Parathyroid adenoma (tissue), 2 donors: ENCODE results near the gene TPP2.

Source experiments
- H2AFZ ChIP-seq: fragments of 300-600 bp; sonication (generic); one replicate; pipeline ENCODE4 v1.7.0; 2017; ENCODE audit warnings: antibody characterized with exemption, mild to moderate bottlenecking
- H3K27ac ChIP-seq: fragments of 300-600 bp; sonication (generic); one replicate; pipeline ENCODE4 v1.7.0; 2017
- H3K27me3 ChIP-seq: fragments of 300-600 bp; sonication (generic); one replicate; pipeline ENCODE4 v1.7.0; 2017; ENCODE audit warnings: low read length; ENCODE audit not compliant: control insufficient read depth, insufficient read depth
- H3K36me3 ChIP-seq: fragments of 300-600 bp; sonication (generic); one replicate; pipeline ENCODE4 v1.7.0; 2017; ENCODE audit warnings: low read length; ENCODE audit not compliant: control insufficient read depth, insufficient read depth
- H3K4me1 ChIP-seq: fragments of 300-600 bp; sonication (generic); one replicate; pipeline ENCODE4 v1.7.0; 2017; ENCODE audit warnings: control low read depth
- H3K4me2 ChIP-seq: fragments of 300-600 bp; sonication (generic); one replicate; pipeline ENCODE4 v1.7.0; 2017; ENCODE audit warnings: low read length
- H3K4me3 ChIP-seq: fragments of 300-600 bp; sonication (generic); one replicate; pipeline ENCODE4 v1.7.0; 2017; ENCODE audit warnings: low read depth, low read length
- H3K79me2 ChIP-seq: fragments of 300-600 bp; sonication (generic); one replicate; pipeline ENCODE4 v1.7.0; 2017; ENCODE audit warnings: control low read depth
- H3K9ac ChIP-seq: fragments of 300-600 bp; sonication (generic); one replicate; pipeline ENCODE4 v1.7.0; 2017; ENCODE audit warnings: mild to moderate bottlenecking
- H3K9me3 ChIP-seq: fragments of 300-600 bp; sonication (generic); one replicate; pipeline ENCODE4 v1.7.0; 2017; ENCODE audit warnings: low read length; ENCODE audit not compliant: control insufficient read depth
- TF ChIP-seq, protein P1 (sequence below): fragments of 300-600 bp; sonication (generic); IDR thresholded peaks from one replicate; pipeline ENCODE4 v1.7.0; 2017; ENCODE audit warnings: antibody characterized with exemption, mild to moderate bottlenecking
- donor health status: primary hyperparathyroidism.

TPP2 gene

GRCh38 chr13:102556806-102557205 is 40.0 kb upstream of the TPP2 start:
- Histone ChIP-seq H3K36me3 (no peaks in the 10 kb centered on the region), H3K27ac (no peak overlapping the region), H3K79me2 (no peaks in the 10 kb centered on the region), H3K4me2 (no peak overlapping the region), H2AFZ (no peak overlapping the region), H3K9ac (no peak overlapping the region), H3K9me3 (no peaks in the 10 kb centered on the region), H3K4me3 (no peak overlapping the region), H3K4me1 (no peaks in the 10 kb centered on the region), H3K27me3 (no peaks in the 10 kb centered on the region)
- TF ChIP-seq, protein P1, sequence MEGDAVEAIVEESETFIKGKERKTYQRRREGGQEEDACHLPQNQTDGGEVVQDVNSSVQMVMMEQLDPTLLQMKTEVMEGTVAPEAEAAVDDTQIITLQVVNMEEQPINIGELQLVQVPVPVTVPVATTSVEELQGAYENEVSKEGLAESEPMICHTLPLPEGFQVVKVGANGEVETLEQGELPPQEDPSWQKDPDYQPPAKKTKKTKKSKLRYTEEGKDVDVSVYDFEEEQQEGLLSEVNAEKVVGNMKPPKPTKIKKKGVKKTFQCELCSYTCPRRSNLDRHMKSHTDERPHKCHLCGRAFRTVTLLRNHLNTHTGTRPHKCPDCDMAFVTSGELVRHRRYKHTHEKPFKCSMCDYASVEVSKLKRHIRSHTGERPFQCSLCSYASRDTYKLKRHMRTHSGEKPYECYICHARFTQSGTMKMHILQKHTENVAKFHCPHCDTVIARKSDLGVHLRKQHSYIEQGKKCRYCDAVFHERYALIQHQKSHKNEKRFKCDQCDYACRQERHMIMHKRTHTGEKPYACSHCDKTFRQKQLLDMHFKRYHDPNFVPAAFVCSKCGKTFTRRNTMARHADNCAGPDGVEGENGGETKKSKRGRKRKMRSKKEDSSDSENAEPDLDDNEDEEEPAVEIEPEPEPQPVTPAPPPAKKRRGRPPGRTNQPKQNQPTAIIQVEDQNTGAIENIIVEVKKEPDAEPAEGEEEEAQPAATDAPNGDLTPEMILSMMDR: no peak

GRCh38 chr13:102558029-102558428 is 38.8 kb upstream of the TPP2 start:
- H3K9ac ChIP-seq: no peak overlapping the region
- no peaks in the 10 kb centered on the region for H3K79me2 ChIP-seq
- H3K27ac ChIP-seq: no peak overlapping the region
- H3K36me3 ChIP-seq: no peaks in the 10 kb centered on the region
- H3K4me1 ChIP-seq: no peaks in the 10 kb centered on the region
- H2AFZ ChIP-seq: no peak overlapping the region
- H3K4me3 ChIP-seq: no peak overlapping the region
- no peaks in the 10 kb centered on the region for H3K9me3 ChIP-seq
- TF ChIP-seq, protein P1: no peak
- H3K27me3 ChIP-seq: no peaks in the 10 kb centered on the region
- H3K4me2 ChIP-seq: no peak overlapping the region

GRCh38 chr13:102561933-102562332 is 34.9 kb upstream of the TPP2 start:
- Histone ChIP-seq H3K9ac (no peak overlapping the region), H2AFZ (no peak overlapping the region), H3K79me2 (no peaks in the 10 kb centered on the region)

GRCh38 chr13:102563267-102563666 is 33.5 kb upstream of the TPP2 start:
- no peaks in the 10 kb centered on the region for H3K36me3 ChIP-seq
- no peaks in the 10 kb centered on the region for H3K79me2 ChIP-seq
- no peaks in the 10 kb centered on the region for H3K4me1 ChIP-seq
- H3K4me2 ChIP-seq: no peak overlapping the region
- no peaks in the 10 kb centered on the region for H3K27me3 ChIP-seq
- H3K9me3 ChIP-seq: no peaks in the 10 kb centered on the region
- H3K27ac ChIP-seq: no peak overlapping the region
- H2AFZ ChIP-seq: no peak overlapping the region
- H3K9ac ChIP-seq: no peak overlapping the region
- H3K4me3 ChIP-seq: no peak overlapping the region
- TF ChIP-seq, protein P1: no peak

More at GRCh38 chr13:102561933-102562332, 34.9 kb upstream of the TPP2 start:
- Histone ChIP-seq H3K4me1 (no peaks in the 10 kb centered on the region), H3K4me2 (no peak overlapping the region), H3K27ac (no peak overlapping the region), H3K27me3 (no peaks in the 10 kb centered on the region), H3K4me3 (no peak overlapping the region), H3K9me3 (no peaks in the 10 kb centered on the region), H3K36me3 (no peaks in the 10 kb centered on the region)
- TF ChIP-seq, protein P1: no peak

- H2AFZ ChIP-seq: no peak overlapping the region
- H3K4me2 ChIP-seq: no peak overlapping the region
- H3K4me3 ChIP-seq: no peak overlapping the region
- H3K27ac ChIP-seq: no peak overlapping the region
- H3K27me3 ChIP-seq: no peaks in the 10 kb centered on the region
- H3K4me1 ChIP-seq: no peaks in the 10 kb centered on the region
- TF ChIP-seq, protein P1: no peak
- H3K79me2 ChIP-seq: no peaks in the 10 kb centered on the region
- H3K36me3 ChIP-seq: no peaks in the 10 kb centered on the region
- no peak overlapping the region for H3K9ac ChIP-seq
- no peaks in the 10 kb centered on the region for H3K9me3 ChIP-seq
Measured at GRCh38 chr13:102564564-102564963, 32.2 kb upstream of the TPP2 start.
